IgD-negative memory B cell (primary cell): ENCODE data around the gene GMEB1. TPM values are rescaled to one million over a fixed set of nuclear protein-coding genes. Genes with fewer than 3 reads are reported as not detected.
A peak's percentile ranks its signal among the peaks of the same experiment; 100 is the strongest.
"Not testable (repeated sequence)": the region's sequence is repeated elsewhere in the genome, so short reads cannot be mapped to it uniquely, and the experiment has no call there.

Source experiments
- H3K27ac Mint-ChIP-seq, 3 donors: one replicate each; pipeline ENCODE4 v1.8.0; 2020 to 2022; ENCODE audit warnings: mild to moderate bottlenecking in 3 of 3, mixed read lengths in 3 of 3, moderate library complexity in 1 of 3
- H3K27me3 Mint-ChIP-seq: one replicate; pipeline ENCODE4 v1.8.0; 2021; ENCODE audit warnings: mixed read lengths
- H3K36me3 Mint-ChIP-seq: one replicate; pipeline ENCODE4 v1.8.0; 2020; ENCODE audit warnings: mild to moderate bottlenecking, mixed read lengths
- H3K4me1 Mint-ChIP-seq, 3 donors: one replicate each; pipeline ENCODE4 v1.8.0; 2020 to 2022; ENCODE audit warnings: mixed read lengths in 3 of 3, mild to moderate bottlenecking in 1 of 3
- H3K4me3 Mint-ChIP-seq, 4 donors: one replicate each; pipeline ENCODE4 v1.8.0; 2020 to 2022; ENCODE audit warnings: mild to moderate bottlenecking in 4 of 4, mixed read lengths in 4 of 4, moderate library complexity in 3 of 4
- H3K9me3 Mint-ChIP-seq, 3 donors: one replicate each; pipeline ENCODE4 v1.8.0; 2020 to 2021; ENCODE audit warnings: mixed read lengths in 3 of 3, mild to moderate bottlenecking in 1 of 3
- polyA plus RNA-seq: library from polyadenylated mRNA; unstranded; fragments of 300-500 nt; fragmentation: Illumina TruSeq; gene quantifications from one replicate; pipeline ENCODE4 v1.2.3, GENCODE V29; 2021

The GMEB1 gene
- 17.4 TPM for polyA plus RNA-seq

DNA sequence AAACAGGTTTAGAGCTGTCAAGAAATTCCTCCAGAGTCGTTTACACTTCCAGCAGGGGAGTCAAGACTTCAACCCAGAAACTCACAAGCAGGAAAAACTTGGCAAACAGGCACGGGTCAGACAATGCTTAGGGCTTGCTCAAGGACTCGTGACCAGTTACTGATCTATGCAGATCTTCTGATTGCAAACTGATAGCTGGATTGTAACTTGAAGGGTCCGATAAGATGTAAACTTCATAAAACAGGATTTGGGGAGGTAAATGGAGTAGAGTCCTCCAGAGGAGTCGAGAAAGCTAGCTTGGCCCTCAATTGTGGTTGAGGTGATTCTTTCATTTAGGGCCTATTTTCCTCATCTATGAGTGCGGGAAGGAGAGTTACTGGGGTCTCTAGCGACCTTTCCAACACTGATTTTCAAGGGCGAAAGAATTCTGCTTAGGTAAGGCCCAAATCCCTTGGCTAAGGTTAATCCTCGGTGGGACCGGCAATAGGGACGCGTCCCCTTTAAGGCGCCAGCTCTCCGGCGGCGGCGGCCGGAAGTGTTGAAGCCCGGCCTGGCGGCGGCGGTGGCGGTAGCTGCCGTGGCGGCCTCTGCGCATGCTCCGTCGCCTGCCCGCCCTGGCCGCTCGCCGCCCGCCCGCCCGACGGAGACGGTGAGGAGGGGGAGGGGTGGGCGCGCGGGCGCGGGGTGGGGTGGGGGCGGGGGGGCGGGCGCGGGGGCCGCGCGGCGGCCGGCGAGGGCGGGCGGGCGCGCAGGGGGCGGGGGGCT, at the start of gene GMEB1:
TSS of gene GMEB1 (plus strand) at position 594 of the 765 bp plus-strand sequence. CDS start 14,829 bp downstream, outside the sequence.
- H3K27ac Mint-ChIP-seq = peak within 1 kb of the TSS; percentile 97 to 100 (median 99)
- H3K4me3 Mint-ChIP-seq = peak within 1 kb of the TSS; percentile 95 to 99 (median 96)
- H3K36me3 Mint-ChIP-seq = peaks cover 1% of the 10 kb centered on the region
- no peaks in the 10 kb centered on the region for H3K9me3 Mint-ChIP-seq
- H3K27me3 Mint-ChIP-seq = no peaks in the 10 kb centered on the region
- peaks cover 8 to 16% (median 10%) of the 10 kb centered on the region in 3 donors for H3K4me1 Mint-ChIP-seq

GRCh38 chr1:28631713-28632112, 36.9 kb upstream of the GMEB1 start:
- H3K9me3 Mint-ChIP-seq = no peaks in the 10 kb centered on the region
- no peaks in the 10 kb centered on the region for H3K36me3 Mint-ChIP-seq
- no peak overlapping the region for H3K4me3 Mint-ChIP-seq
- H3K27ac Mint-ChIP-seq = no peak overlapping the region
- peaks cover 2 to 9% (median 3%) of the 10 kb centered on the region in 3 donors for H3K4me1 Mint-ChIP-seq
- no peaks in the 10 kb centered on the region for H3K27me3 Mint-ChIP-seq

DNA sequence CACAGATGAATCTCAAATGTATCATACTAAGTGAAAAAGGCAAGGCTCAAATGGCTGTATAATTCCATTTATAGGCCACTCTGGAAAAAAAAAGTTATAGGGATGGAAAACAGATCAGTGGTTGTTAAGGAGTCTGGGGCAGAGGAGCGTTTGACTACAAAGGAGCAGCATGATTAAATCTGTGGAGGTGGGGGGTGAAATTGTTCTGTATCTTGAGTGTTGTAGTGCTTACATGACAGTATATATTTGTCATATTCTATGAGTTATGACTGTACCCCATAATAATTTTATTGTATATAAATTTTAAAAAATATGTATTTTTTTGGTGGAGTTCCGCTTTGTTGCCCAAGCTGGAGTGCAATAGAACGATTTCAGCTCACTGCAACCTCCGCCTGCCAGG, 36.0 kb upstream of the GMEB1 start:
- Mint-ChIP-seq H3K27ac (no peak overlapping the region), H3K4me1 (peaks cover 2 to 9% (median 3%) of the 10 kb centered on the region in 3 donors), H3K4me3 (no peak overlapping the region), H3K36me3 (no peaks in the 10 kb centered on the region), H3K27me3 (no peaks in the 10 kb centered on the region), H3K9me3 (no peaks in the 10 kb centered on the region)

GRCh38 chr1:28640766-28641165, 27.8 kb upstream of the GMEB1 start:
- H3K27me3 Mint-ChIP-seq = no peaks in the 10 kb centered on the region
- H3K4me3 Mint-ChIP-seq = peak overlapping the region in 3 of 4 donors; percentile 12 to 98 (median 78)
- no peaks in the 10 kb centered on the region for H3K36me3 Mint-ChIP-seq
- no peaks in the 10 kb centered on the region for H3K9me3 Mint-ChIP-seq
- peak overlapping the region in 1 of 3 donors; percentile 49 for H3K27ac Mint-ChIP-seq
- peaks cover 17 to 44% (median 27%) of the 10 kb centered on the region in 3 donors for H3K4me1 Mint-ChIP-seq

- Mint-ChIP-seq H3K36me3 (no peaks in the 10 kb centered on the region), H3K27me3 (no peaks in the 10 kb centered on the region), H3K4me3 (peak overlapping the region; percentile 92 to 100 (median 98)), H3K27ac (peak overlapping the region; percentile 99), H3K9me3 (no peaks in the 10 kb centered on the region), H3K4me1 (peaks cover 17 to 40% (median 27%) of the 10 kb centered on the region in 3 donors)
Observed at GRCh38 chr1:28642056-28642846, 26.3 kb upstream of the GMEB1 start.

- H3K4me1 Mint-ChIP-seq = peaks cover 22 to 43% (median 30%) of the 10 kb centered on the region in 3 donors
- no peaks in the 10 kb centered on the region for H3K36me3 Mint-ChIP-seq
- peak within 1 kb of the TSS; percentile 99 for H3K27ac Mint-ChIP-seq
- H3K27me3 Mint-ChIP-seq = no peaks in the 10 kb centered on the region
- H3K4me3 Mint-ChIP-seq = peak within 1 kb of the TSS; percentile 92 to 100 (median 98)
- H3K9me3 Mint-ChIP-seq = no peaks in the 10 kb centered on the region
Observed at GRCh38 chr1:28642847-28643635, 25.5 kb upstream of the GMEB1 start, which contains the start of gene TAF12. TAF12 (minus strand) TSS chr1:28643067; CDS start chr1:28622081, 20,986 bp downstream.

GRCh38 chr1:28644494-28644893, 24.1 kb upstream of the GMEB1 start:
- Mint-ChIP-seq H3K4me1 (peaks cover 23 to 52% (median 31%) of the 10 kb centered on the region in 3 donors), H3K36me3 (no peaks in the 10 kb centered on the region), H3K4me3 (peak overlapping the region; percentile 92 to 100 (median 98)), H3K9me3 (no peaks in the 10 kb centered on the region), H3K27ac (peak overlapping the region; percentile 99), H3K27me3 (no peaks in the 10 kb centered on the region)

DNA sequence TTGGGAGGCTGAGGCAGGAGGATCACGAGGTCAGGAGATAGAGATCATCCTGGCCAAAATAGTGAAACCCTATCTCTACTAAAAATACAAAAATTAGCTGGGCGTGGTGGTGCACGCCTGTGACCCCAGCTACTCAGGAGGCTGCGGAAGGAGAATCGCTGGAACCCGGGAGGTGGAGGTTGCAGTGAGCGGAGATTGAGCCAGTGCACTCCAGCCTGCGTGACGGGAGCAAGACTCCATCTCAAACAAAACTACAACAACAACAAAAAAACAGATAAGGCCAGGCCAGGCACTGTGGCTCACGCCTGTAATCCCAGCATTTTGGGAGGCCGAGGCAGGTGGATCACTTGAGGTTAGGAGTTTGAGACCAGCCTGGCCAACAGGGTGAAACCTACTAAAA, 23.2 kb upstream of the GMEB1 start:
- not testable (repeated sequence) for H3K36me3 Mint-ChIP-seq, H3K27me3 Mint-ChIP-seq, H3K9me3 Mint-ChIP-seq
- peaks cover 21 to 46% (median 31%) of the 10 kb centered on the region in 3 donors for H3K4me1 Mint-ChIP-seq
- peak overlapping the region in 1 of 4 donors; percentile 52 for H3K4me3 Mint-ChIP-seq
- H3K27ac Mint-ChIP-seq = peak overlapping the region in 1 of 3 donors; percentile 34

- Mint-ChIP-seq H3K9me3 (no peaks in the 10 kb centered on the region), H3K27ac (peak overlapping the region in 1 of 3 donors; percentile 66), H3K4me3 (no peak overlapping the region), H3K27me3 (no peaks in the 10 kb centered on the region), H3K36me3 (no peaks in the 10 kb centered on the region), H3K4me1 (peaks cover 21 to 41% (median 29%) of the 10 kb centered on the region in 3 donors)
Observed at GRCh38 chr1:28646040-28646439, 22.5 kb upstream of the GMEB1 start.

- H3K27ac Mint-ChIP-seq = peak overlapping the region; percentile 100
- peaks cover 16 to 29% (median 17%) of the 10 kb centered on the region in 3 donors for H3K4me1 Mint-ChIP-seq
- no peaks in the 10 kb centered on the region for H3K9me3 Mint-ChIP-seq
- no peaks in the 10 kb centered on the region for H3K27me3 Mint-ChIP-seq
- H3K36me3 Mint-ChIP-seq = no peaks in the 10 kb centered on the region
- H3K4me3 Mint-ChIP-seq = peak overlapping the region; percentile 84 to 92 (median 88)
Observed at GRCh38 chr1:28648008-28648473, 20.5 kb upstream of the GMEB1 start.

DNA sequence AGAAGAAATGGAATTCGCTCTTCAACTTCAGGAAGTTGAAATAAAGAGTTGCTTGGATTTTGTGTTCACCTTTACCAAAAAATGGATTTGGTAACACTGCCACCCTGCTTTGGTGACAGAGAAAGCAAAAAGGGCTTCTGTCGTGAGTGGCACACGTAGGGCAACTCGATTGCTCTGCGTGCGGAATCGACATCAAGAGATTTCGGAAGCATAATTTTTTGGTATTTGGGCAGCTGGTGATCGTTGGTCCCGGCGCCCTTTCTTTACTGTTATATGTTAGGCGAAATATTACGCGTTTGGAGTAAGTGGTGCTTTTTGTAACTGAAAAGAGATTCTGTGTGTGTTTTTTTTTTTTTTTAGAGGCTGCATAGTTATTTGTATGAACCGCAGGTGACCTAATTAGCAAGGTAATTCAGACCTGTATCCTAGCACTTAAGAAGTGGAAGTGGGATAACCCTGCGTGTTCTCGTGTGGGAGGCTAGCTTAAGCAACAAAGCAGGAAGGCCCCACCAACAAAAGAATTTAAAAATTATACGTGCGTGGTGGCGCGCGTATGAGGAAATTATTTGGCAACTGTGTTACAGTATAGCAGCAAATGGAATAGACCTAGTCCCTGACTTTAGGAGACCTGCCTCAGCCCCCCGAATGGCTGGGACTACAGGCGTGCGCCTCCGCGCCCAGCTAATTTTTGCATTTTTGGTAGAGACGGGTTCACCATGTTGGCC, 19.9 kb upstream of the GMEB1 start, which contains the start of gene RNU11:
TSS of gene RNU11 (plus strand) at position 127 of the 725 bp plus-strand sequence.
- Mint-ChIP-seq H3K36me3 (no peaks in the 10 kb centered on the region), H3K27ac (peak within 1 kb of the TSS; percentile 100), H3K4me3 (peak within 1 kb of the TSS; percentile 84 to 92 (median 88)), H3K27me3 (no peaks in the 10 kb centered on the region), H3K4me1 (peaks cover 16 to 23% (median 17%) of the 10 kb centered on the region in 3 donors), H3K9me3 (no peaks in the 10 kb centered on the region)

DNA sequence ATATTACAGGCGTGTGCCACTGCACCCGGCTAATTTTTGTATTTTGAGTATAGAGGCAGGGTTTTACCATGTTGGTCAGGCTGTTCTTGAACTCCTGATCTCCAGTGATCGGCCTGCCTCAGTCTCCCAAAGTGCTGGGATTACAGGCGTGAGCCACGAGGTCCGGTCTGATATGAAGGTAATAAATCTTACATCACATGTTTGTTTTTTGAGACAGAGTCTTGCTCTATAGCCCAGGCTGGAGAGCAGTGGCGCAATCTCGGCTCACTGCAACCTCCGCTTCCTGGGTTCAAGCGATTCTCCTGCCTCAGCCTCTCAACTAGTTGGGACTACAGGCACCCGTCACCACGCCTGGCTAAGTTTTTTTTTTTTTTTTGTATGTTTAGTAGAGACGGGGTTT, 15.5 kb upstream of the GMEB1 start:
- H3K4me1 Mint-ChIP-seq, H3K27ac Mint-ChIP-seq, H3K36me3 Mint-ChIP-seq, H3K4me3 Mint-ChIP-seq, H3K9me3 Mint-ChIP-seq, H3K27me3 Mint-ChIP-seq: not testable (repeated sequence)

DNA sequence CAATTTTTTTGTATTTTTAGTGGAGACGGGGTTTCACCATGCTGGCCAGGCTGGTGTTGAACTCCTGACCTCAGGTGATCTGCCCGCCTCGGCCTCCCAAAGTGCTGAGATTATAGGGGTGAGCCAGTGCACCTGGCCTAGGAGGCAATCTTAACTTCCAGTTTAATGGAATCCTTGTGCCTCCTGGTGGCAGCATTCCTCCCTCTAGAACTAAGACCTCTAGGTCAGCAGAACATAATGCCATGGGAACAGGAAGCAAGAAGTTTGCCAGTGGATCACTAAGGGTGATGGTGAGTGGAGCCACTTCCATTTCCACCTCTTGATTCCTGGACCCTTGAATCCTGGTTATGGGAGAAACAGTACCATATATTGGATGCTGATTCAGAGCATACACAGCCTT, 14.7 kb upstream of the GMEB1 start:
- not testable (repeated sequence) for H3K4me3 Mint-ChIP-seq, H3K4me1 Mint-ChIP-seq, H3K36me3 Mint-ChIP-seq, H3K27me3 Mint-ChIP-seq, H3K9me3 Mint-ChIP-seq
- H3K27ac Mint-ChIP-seq = peak overlapping the region in 1 of 3 donors; percentile 58
